Fibroblast of pulmonary artery (primary cell): ENCODE data around the gene TNS1.

Experiments used
- DNase-seq: peaks from one replicate; pipeline ENCODE4 v3.0.0-alpha.2; 2010; ENCODE audit warnings: low read depth
- H3K4me3 ChIP-seq: replicated peaks from 2 replicates; pipeline ENCODE4 v1.5.1; 2011; ENCODE audit warnings: low read depth, mild to moderate bottlenecking, control low read depth, low read length, moderate library complexity
- CTCF ChIP-seq: IDR thresholded peaks from 2 replicates; pipeline ENCODE4 v1.5.1; 2011; ENCODE audit warnings: mild to moderate bottlenecking, control low read depth, low read length, inconsistent platforms; ENCODE audit errors: missing control alignments

Gene TNS1

DNA sequence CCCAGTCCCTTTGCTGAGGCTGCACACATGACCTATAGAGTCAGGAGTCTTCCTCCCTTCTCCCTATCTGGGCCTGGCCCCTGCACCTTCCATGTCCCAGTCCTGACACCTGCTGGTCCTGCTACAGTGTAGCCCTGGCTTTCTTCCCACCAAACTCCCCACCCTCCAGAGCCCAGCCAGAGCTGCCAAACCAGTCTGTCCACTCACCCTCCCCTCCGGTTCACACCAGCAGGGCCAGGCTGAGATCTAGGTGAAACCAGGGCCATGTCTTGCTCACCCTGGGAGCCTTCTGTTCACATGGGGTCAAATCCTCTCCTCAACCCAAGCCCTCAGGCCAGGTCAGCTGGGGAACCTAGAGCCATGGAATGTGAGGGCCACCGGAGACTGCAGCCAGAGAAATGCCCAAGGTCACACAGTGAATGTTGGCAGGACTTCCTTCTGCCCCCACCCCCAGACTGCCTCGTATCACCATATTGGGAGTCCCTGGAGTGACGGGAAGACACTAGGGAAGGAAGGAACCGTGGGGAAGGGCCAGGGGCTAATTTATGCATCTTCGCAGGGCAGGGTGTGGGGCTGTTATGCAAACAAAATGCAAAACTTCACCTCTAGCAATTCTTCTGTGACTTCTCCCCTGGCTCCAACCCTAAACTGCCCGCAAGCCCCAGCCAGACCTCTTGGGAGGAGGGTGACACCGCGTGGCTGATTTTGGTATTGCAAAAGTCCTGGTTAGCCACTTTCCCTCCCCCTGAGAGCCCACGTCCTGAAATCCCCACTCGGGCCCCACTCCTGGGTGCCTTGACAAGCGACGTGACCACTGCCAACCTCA is 14.6 kb downstream of the TNS1 start:
- peak; percentile 81 for TF ChIP-seq CTCF
- DNase-seq: peak; percentile 80
- no peak overlapping the region for H3K4me3 ChIP-seq

GRCh38 chr2:217987391-217987790 is 15.4 kb downstream of the TNS1 start:
- TF ChIP-seq CTCF: no peak
- DNase-seq: no peak
- no peak overlapping the region for H3K4me3 ChIP-seq

DNA sequence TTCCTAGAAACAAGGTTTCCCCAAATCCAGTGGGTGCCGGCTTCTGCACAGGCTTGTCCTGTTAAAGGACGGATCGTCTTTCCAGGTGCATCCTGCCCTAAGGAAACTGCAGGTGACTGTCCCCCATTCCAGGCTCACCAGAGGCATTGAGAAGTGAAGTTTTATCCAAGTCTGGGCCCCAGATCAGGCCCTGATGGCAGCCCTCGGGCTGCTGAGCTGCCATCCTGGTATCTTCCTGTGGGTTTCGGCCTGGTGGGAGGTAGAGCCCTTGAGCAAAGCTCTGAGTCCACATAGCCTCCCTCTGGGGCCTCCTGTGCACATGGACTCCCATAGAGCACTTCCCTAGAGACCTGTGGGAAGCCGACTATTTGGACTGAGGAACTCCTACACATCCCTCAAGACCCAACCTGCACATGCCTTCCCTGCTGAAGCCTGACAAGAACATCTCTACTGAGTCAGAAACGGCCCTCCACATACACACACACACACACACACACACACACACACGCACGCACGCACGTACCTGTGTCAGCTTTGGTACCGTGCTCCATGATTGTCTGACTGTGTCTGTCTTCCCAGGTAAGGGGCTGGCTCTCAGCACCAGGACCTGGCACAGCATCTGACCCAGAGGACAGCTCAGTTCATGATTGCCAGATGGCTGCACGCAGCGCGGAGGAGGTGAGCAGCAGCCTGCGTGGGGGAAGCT is 16.4 kb downstream of the TNS1 start:
- DNase-seq: no peak
- H3K4me3 ChIP-seq: no peak overlapping the region
- TF ChIP-seq CTCF: no peak

GRCh38 chr2:217983276-217984233 is 19.2 kb downstream of the TNS1 start:
- no peak overlapping the region for H3K4me3 ChIP-seq
- no peak for TF ChIP-seq CTCF
- DNase-seq: no peak

GRCh38 chr2:217981971-217982370 is 20.8 kb downstream of the TNS1 start:
- DNase-seq: no peak
- no peak for TF ChIP-seq CTCF
- no peak overlapping the region for H3K4me3 ChIP-seq

DNA sequence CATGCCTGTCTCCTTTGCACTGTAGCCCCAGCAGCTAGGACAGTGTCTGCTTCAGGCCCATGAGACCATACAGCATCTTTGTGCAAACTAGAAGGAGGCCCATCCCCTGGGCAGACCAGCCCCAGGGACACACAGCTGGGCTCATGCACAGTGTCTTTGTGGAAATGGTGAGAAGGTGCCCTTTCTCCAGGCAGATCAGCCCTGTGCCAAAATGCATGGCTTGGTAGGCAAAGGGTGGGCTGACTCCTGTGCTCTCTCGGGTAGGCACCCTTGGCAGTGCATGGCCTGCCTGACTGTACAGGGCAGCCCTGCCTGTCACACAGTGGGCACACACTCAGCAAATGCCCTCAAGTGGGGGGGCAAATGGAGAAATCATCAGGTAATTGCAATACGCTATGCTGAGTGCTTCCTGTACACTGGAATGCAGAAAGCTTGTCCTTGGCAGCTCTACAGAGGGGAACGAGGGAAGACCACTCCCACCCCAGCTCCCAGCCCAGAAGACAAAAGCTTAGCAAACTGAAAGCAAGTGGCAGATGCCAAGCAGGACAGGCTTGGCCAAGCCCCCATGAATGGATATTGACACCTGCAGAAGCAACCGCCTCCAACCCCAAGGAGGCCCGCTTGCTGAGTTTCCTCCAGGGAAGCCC is 21.6 kb downstream of the TNS1 start:
- TF ChIP-seq CTCF: no peak
- no peak overlapping the region for H3K4me3 ChIP-seq
- DNase-seq: no peak
